K562 (cell line): ENCODE data around the gene RAB21. TPM values are rescaled to one million over a fixed set of nuclear protein-coding genes. Genes with fewer than 3 reads are reported as not detected.

Experiments used
- CHD2 ChIP-seq: IDR thresholded peaks from 2 replicates; pipeline ENCODE4 v1.6.1; 2011; ENCODE audit warnings: low read depth, low read length
- MTA3 ChIP-seq: fragments of 450-650 bp; formaldehyde crosslinking; IDR thresholded peaks from 2 replicates; pipeline ENCODE4 v1.6.1; 2017; ENCODE audit warnings: mild to moderate bottlenecking, borderline replicate concordance
- MYNN ChIP-seq, 2 experiments: sonication (generic); formaldehyde crosslinking in 1 of 2; IDR thresholded peaks; 2 replicates each; pipeline versions ENCODE4 v1.5.0 to v1.6.1; 2016 to 2020; ENCODE audit warnings: antibody characterized with exemption in 1 of 2, missing genetic modification reagents in 1 of 2
- PTRF ChIP-seq: fragments of 450-650 bp; IDR thresholded peaks from 2 replicates; pipeline ENCODE4 v1.6.1; 2016; ENCODE audit warnings: mild to moderate bottlenecking, missing genetic modification characterization, missing compliant biosample characterization
- ZNF274 ChIP-seq: IDR thresholded peaks from 2 replicates; pipeline ENCODE4 v1.6.1; 2011; ENCODE audit warnings: low read depth, mild to moderate bottlenecking, low read length, moderate library complexity, borderline replicate concordance
- polyA plus RNA-seq, 8 experiments: library from polyadenylated mRNA; depleted of rRNA in 4 of 8; stranded (reverse) in 5 of 8; unstranded in 3 of 8; fragments of >200 nt; fragmentation: Nextera tagmentation in 2 of 8; fragmentation: Illumina TruSeq in 1 of 8; extraction: Ambion mirVana in 2 of 8; extraction: Trizol in 1 of 8; gene quantifications; 2 replicates each; pipeline versions ENCODE4 v1.2.1 to v1.2.3, GENCODE V29; 2011 to 2014; ENCODE audit warnings: inconsistent platforms in 1 of 8, missing spikeins in 1 of 8
- total RNA-seq, 7 experiments: library from RNA; depleted of rRNA in 6 of 7; stranded (reverse); fragments of >200 nt in 6 of 7; fragmentation: Illumina TruSeq in 2 of 7; extraction: Trizol in 2 of 7; gene quantifications; 2 replicates each; pipeline versions ENCODE4 v1.2.1 to v1.2.3, GENCODE V29; 2011 to 2021; ENCODE audit warnings: low replicate concordance in 1 of 7
- TF ChIP-seq, protein P1 (sequence below): fragments of 250-450 bp; sonication (Bioruptor Pico); IDR thresholded peaks from 2 replicates; pipeline ENCODE4 v1.8.0; 2022; ENCODE audit warnings: inconsistent platforms, mild to moderate bottlenecking, moderate library complexity, borderline replicate concordance
- TF ChIP-seq, protein P2 (sequence below): fragments of 450-650 bp; conservative IDR thresholded peaks from 2 replicates; pipeline ENCODE4 v1.6.1; 2016; ENCODE audit warnings: missing genetic modification characterization, low read depth, mild to moderate bottlenecking, missing compliant biosample characterization, moderate library complexity
- TF ChIP-seq, protein P3 (sequence below): fragments of 250-450 bp; sonication (Bioruptor Pico); IDR thresholded peaks from 2 replicates; pipeline ENCODE4 v1.8.0; 2021; ENCODE audit warnings: borderline replicate concordance, mild to moderate bottlenecking, moderate library complexity; ENCODE audit not compliant: poor library complexity, severe bottlenecking
- TF ChIP-seq, protein P4 (sequence below): fragments of 250-450 bp; sonication (Bioruptor Pico); IDR thresholded peaks from 2 replicates; pipeline ENCODE4 v1.5.0; 2021

The RAB21 gene
- total and polyA plus RNA-seq, 9 of the 15 experiments (the other 6 are each of a cell fraction or from before 2014, with no cell fraction given), result 5.3 to 45.6 (median 19.6) TPM

DNA sequence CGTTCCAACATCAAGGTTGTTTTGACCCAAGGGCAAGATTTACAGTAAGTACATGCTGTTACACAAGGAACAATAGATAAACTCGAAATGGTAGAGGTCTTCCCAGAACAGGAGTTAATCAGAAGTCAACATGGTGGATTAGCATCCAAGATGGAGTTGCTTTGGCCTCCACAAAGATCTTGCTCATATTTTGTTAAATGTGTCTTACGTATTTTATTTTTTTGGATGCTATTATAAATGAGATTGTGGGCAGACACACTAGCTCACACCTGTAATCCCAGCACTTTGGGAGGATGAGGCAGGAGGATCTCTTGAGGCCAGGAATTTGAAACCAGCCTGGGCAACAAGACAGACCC is 22.3 kb upstream of the RAB21 start (continued):
- TF ChIP-seq, protein P1, sequence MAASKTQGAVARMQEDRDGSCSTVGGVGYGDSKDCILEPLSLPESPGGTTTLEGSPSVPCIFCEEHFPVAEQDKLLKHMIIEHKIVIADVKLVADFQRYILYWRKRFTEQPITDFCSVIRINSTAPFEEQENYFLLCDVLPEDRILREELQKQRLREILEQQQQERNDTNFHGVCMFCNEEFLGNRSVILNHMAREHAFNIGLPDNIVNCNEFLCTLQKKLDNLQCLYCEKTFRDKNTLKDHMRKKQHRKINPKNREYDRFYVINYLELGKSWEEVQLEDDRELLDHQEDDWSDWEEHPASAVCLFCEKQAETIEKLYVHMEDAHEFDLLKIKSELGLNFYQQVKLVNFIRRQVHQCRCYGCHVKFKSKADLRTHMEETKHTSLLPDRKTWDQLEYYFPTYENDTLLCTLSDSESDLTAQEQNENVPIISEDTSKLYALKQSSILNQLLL (CRISPR knock-in tag), result no peak
- TF ChIP-seq, protein P2, sequence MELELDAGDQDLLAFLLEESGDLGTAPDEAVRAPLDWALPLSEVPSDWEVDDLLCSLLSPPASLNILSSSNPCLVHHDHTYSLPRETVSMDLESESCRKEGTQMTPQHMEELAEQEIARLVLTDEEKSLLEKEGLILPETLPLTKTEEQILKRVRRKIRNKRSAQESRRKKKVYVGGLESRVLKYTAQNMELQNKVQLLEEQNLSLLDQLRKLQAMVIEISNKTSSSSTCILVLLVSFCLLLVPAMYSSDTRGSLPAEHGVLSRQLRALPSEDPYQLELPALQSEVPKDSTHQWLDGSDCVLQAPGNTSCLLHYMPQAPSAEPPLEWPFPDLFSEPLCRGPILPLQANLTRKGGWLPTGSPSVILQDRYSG (tag), result 0 out of 2 replicates have a peak, but pooled peaks have one; percentile 30
- no peak for TF ChIP-seq MYNN (IDR thresholded peaks at IDR 0.05)
- TF ChIP-seq MYNN (CRISPR knock-in tag; IDR thresholded peaks at IDR 0.05), result no peak
- no peak for TF ChIP-seq ZNF274
- no peak for TF ChIP-seq MTA3
- TF ChIP-seq, protein P3, sequence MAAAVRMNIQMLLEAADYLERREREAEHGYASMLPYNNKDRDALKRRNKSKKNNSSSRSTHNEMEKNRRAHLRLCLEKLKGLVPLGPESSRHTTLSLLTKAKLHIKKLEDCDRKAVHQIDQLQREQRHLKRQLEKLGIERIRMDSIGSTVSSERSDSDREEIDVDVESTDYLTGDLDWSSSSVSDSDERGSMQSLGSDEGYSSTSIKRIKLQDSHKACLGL (CRISPR knock-in tag), result no peak
- 0 out of 2 replicates have a peak, but pooled peaks have one; percentile 42 for TF ChIP-seq PTRF (tag)
- TF ChIP-seq, protein P4, sequence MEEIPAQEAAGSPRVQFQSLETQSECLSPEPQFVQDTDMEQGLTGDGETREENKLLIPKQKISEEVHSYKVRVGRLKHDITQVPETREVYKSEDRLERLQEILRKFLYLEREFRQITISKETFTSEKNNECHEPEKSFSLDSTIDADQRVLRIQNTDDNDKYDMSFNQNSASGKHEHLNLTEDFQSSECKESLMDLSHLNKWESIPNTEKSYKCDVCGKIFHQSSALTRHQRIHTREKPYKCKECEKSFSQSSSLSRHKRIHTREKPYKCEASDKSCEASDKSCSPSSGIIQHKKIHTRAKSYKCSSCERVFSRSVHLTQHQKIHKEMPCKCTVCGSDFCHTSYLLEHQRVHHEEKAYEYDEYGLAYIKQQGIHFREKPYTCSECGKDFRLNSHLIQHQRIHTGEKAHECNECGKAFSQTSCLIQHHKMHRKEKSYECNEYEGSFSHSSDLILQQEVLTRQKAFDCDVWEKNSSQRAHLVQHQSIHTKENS (CRISPR knock-in tag), result no peak
- TF ChIP-seq CHD2, result no peak
- TF ChIP-seq, all 486 proteins: peak for 8
